KMS-11 (cell line): ENCODE data around the gene NECTIN3.

Experiments
- H2AFZ ChIP-seq: fragments of 200-600 bp; sonication (generic); 2 replicates; pipeline ENCODE4 v1.6.1; 2016; ENCODE audit warnings: antibody characterized with exemption, mixed run types, low read depth
- H3K27ac ChIP-seq: fragments of 200-600 bp; sonication (generic); 2 replicates; pipeline ENCODE4 v1.6.1; 2016; ENCODE audit warnings: mild to moderate bottlenecking, mixed run types
- H3K27me3 ChIP-seq: fragments of 200-600 bp; sonication (generic); 2 replicates; pipeline ENCODE4 v1.6.1; 2017; ENCODE audit warnings: mild to moderate bottlenecking, low read depth, mixed run types, moderate library complexity; ENCODE audit not compliant: insufficient read depth
- H3K36me3 ChIP-seq: fragments of 200-600 bp; sonication (generic); 2 replicates; pipeline ENCODE4 v1.6.1; 2017; ENCODE audit warnings: mild to moderate bottlenecking, mixed run types; ENCODE audit not compliant: insufficient read depth
- H3K4me1 ChIP-seq: fragments of 200-600 bp; sonication (generic); 2 replicates; pipeline ENCODE4 v1.6.1; 2016; ENCODE audit warnings: mild to moderate bottlenecking, low read depth, mixed run types; ENCODE audit not compliant: poor library complexity, severe bottlenecking
- H3K4me2 ChIP-seq: fragments of 200-600 bp; sonication (generic); 2 replicates; pipeline ENCODE4 v1.7.0; 2016; ENCODE audit warnings: mild to moderate bottlenecking, mixed run types
- H3K4me3 ChIP-seq: fragments of 200-600 bp; sonication (generic); IDR thresholded peaks from 2 replicates; pipeline ENCODE4 v1.6.1; 2017; ENCODE audit warnings: low read depth, low read length, mixed read lengths; ENCODE audit not compliant: insufficient read depth
- H3K79me2 ChIP-seq: fragments of 200-600 bp; sonication (generic); 2 replicates; pipeline ENCODE4 v1.6.1; 2016; ENCODE audit warnings: low read depth, mixed run types; ENCODE audit not compliant: insufficient read depth
- H3K9ac ChIP-seq: fragments of 200-600 bp; sonication (generic); 2 replicates; pipeline ENCODE4 v1.6.1; 2016; ENCODE audit warnings: mild to moderate bottlenecking, mixed run types
- H4K20me1 ChIP-seq: fragments of 200-600 bp; sonication (generic); 2 replicates; pipeline ENCODE4 v1.6.1; 2016; ENCODE audit warnings: mild to moderate bottlenecking, mixed run types; ENCODE audit not compliant: insufficient read depth
- CTCF ChIP-seq: fragments of 200-600 bp; sonication (generic); conservative IDR thresholded peaks from 2 replicates; pipeline ENCODE4 v1.6.1; 2017; ENCODE audit warnings: low read depth, mild to moderate bottlenecking, antibody characterized with exemption, low read length, moderate library complexity, mixed read lengths

Gene NECTIN3

GRCh38 chr3:111210866-111211564 is 139.4 kb downstream of the NECTIN3 start:
- no peaks in the 10 kb centered on the region for H3K79me2 ChIP-seq
- no peak for TF ChIP-seq CTCF
- H3K27ac ChIP-seq, result no peak overlapping the region
- H3K27me3 ChIP-seq, result no peaks in the 10 kb centered on the region
- no peak overlapping the region for H3K4me2 ChIP-seq
- H4K20me1 ChIP-seq, result no peaks in the 10 kb centered on the region
- no peak overlapping the region for H3K9ac ChIP-seq
- no peaks in the 10 kb centered on the region for H3K4me1 ChIP-seq
- H2AFZ ChIP-seq, result no peak overlapping the region
- no peak overlapping the region for H3K4me3 ChIP-seq
- H3K36me3 ChIP-seq, result no peaks in the 10 kb centered on the region

GRCh38 chr3:111212511-111212910 is 140.9 kb downstream of the NECTIN3 start:
- Histone ChIP-seq H2AFZ (no peak overlapping the region), H3K36me3 (no peaks in the 10 kb centered on the region), H3K27ac (no peak overlapping the region), H3K79me2 (no peaks in the 10 kb centered on the region), H4K20me1 (no peaks in the 10 kb centered on the region), H3K4me2 (no peak overlapping the region), H3K27me3 (no peaks in the 10 kb centered on the region), H3K9ac (no peak overlapping the region), H3K4me1 (no peaks in the 10 kb centered on the region), H3K4me3 (no peak overlapping the region)
- TF ChIP-seq CTCF, result no peak

GRCh38 chr3:111215481-111215880 is 143.9 kb downstream of the NECTIN3 start:
- TF ChIP-seq CTCF, result no peak
- H3K27me3 ChIP-seq, result no peaks in the 10 kb centered on the region
- H3K4me3 ChIP-seq, result no peak overlapping the region
- H2AFZ ChIP-seq, result no peak overlapping the region
- H3K4me1 ChIP-seq, result no peaks in the 10 kb centered on the region
- H3K9ac ChIP-seq, result no peak overlapping the region
- H3K79me2 ChIP-seq, result no peaks in the 10 kb centered on the region
- no peak overlapping the region for H3K4me2 ChIP-seq
- H3K27ac ChIP-seq, result no peak overlapping the region
- H4K20me1 ChIP-seq, result no peaks in the 10 kb centered on the region
- H3K36me3 ChIP-seq, result no peaks in the 10 kb centered on the region; the same call in 1 of the 2 replicates

GRCh38 chr3:111218615-111219014 is 147.0 kb downstream of the NECTIN3 start:
- Histone ChIP-seq H3K36me3 (no peaks in the 10 kb centered on the region; the same call in 1 of the 2 replicates), H3K9ac (no peak overlapping the region), H4K20me1 (no peaks in the 10 kb centered on the region), H3K4me1 (no peaks in the 10 kb centered on the region), H3K79me2 (no peaks in the 10 kb centered on the region), H3K4me3 (no peak overlapping the region), H3K27ac (no peak overlapping the region), H3K27me3 (no peaks in the 10 kb centered on the region), H3K4me2 (no peak overlapping the region), H2AFZ (no peak overlapping the region)
- no peak for TF ChIP-seq CTCF
